CD4-positive, alpha-beta T cell (primary cell): Measurements from ENCODE around the gene LASP1. TPM values are rescaled to one million over a fixed set of nuclear protein-coding genes. Genes with fewer than 3 reads are reported as not detected.

ENCODE experiments used
- ATAC-seq: fragments of 200-7000 bp; cut with Tn5 transposase; one replicate; pipeline ENCODE4 v1.10.0; 2022; ENCODE audit warnings: mild to moderate bottlenecking; ENCODE audit not compliant: poor library complexity
- CTCF ChIA-PET: fragments of 350-600 bp; sonication (Branson Sonifier 250); formaldehyde crosslinking; loops from one replicate; lab custom pipeline; 2021; ENCODE audit warnings: antibody characterized with exemption, inconsistent platforms; lab: Charles Lee
- POLR2A ChIA-PET: fragments of 350-600 bp; sonication (Branson Sonifier 250); formaldehyde crosslinking; loops from one replicate; lab custom pipeline; 2021; ENCODE audit warnings: antibody characterized with exemption, inconsistent platforms; lab: Charles Lee
- DNase-seq, 14 experiments: peaks; one replicate each; pipeline ENCODE4 v3.0.0-alpha.2; 2013 to 2020; ENCODE audit warnings: mixed read lengths in 2 of 14
- H3K27ac ChIP-seq, 2 donors: one replicate each; pipeline versions ENCODE4 v1.5.1 to v1.7.0; 2013; ENCODE audit warnings: low read length in 2 of 2, low read depth in 1 of 2, mild to moderate bottlenecking in 1 of 2
- H3K27me3 ChIP-seq, 2 experiments: 1 replicate in 1 of 2; 2 replicates in 1 of 2; pipeline versions ENCODE4 v1.6.1 to v1.7.0; 2013; ENCODE audit warnings: low read length in 2 of 2, control low read depth in 1 of 2, mild to moderate bottlenecking in 1 of 2, moderate library complexity in 1 of 2; ENCODE audit not compliant: insufficient read depth in 2 of 2, control insufficient read depth in 1 of 2
- H3K36me3 ChIP-seq: one replicate; pipeline ENCODE4 v1.6.1; 2013; ENCODE audit warnings: low read length, control low read depth; ENCODE audit not compliant: insufficient read depth
- H3K4me1 ChIP-seq: one replicate; pipeline ENCODE4 v1.6.1; 2013; ENCODE audit warnings: low read length, control low read depth; ENCODE audit not compliant: insufficient read depth
- H3K4me3 ChIP-seq: one replicate; pipeline ENCODE4 v1.5.1; 2013; ENCODE audit warnings: mild to moderate bottlenecking, low read length, moderate library complexity
- H3K9me3 ChIP-seq, 2 experiments: 1 replicate in 1 of 2; 2 replicates in 1 of 2; pipeline versions ENCODE4 v1.6.1 to v1.7.0; 2013; ENCODE audit warnings: low read length in 2 of 2, mild to moderate bottlenecking in 2 of 2, control low read depth in 1 of 2, moderate library complexity in 1 of 2; ENCODE audit not compliant: control insufficient read depth in 1 of 2, insufficient read depth in 1 of 2
- H3K27ac Mint-ChIP-seq: one replicate; pipeline ENCODE4 v1.8.0; 2020; ENCODE audit warnings: mixed read lengths
- H3K27me3 Mint-ChIP-seq: one replicate; pipeline ENCODE4 v1.8.0; 2021; ENCODE audit warnings: mixed read lengths
- H3K36me3 Mint-ChIP-seq: one replicate; pipeline ENCODE4 v1.8.0; 2021; ENCODE audit warnings: low read depth, mixed read lengths
- H3K4me1 Mint-ChIP-seq: one replicate; pipeline ENCODE4 v1.8.0; 2021; ENCODE audit warnings: low read depth, mixed read lengths
- H3K4me3 Mint-ChIP-seq: one replicate; pipeline ENCODE4 v1.8.0; 2020; ENCODE audit warnings: mild to moderate bottlenecking, mixed read lengths
- H3K9me3 Mint-ChIP-seq: one replicate; pipeline ENCODE4 v1.8.0; 2020; ENCODE audit warnings: mixed read lengths
- CTCF ChIP-seq: fragments of 200-600 bp; IDR thresholded peaks from one replicate; pipeline ENCODE4 v1.8.0; 2022; ENCODE audit warnings: antibody characterized with exemption, mild to moderate bottlenecking
- intact Hi-C, 2 experiments: fragments of 100-400 bp; cut with DNase I in 1 of 2; cut with micrococcal nuclease in 1 of 2; formaldehyde crosslinking; loops; one replicate each; pipeline versions ENCODE4 v1.15.1 to v1.9.0; 2023 to 2025; cut with DNase I, micrococcal nuclease
- total RNA-seq, 174 experiments: library from RNA in 2 of 174; stranded (reverse) in 2 of 174; gene quantifications; one replicate each; pipeline ENCODE4 v1.2.3 and lab custom pipeline; 2021 to 2026

The LASP1 gene
- total RNA-seq, 2 experiments from 2014 or later, result 50.1 to 50.5 TPM

DNA sequence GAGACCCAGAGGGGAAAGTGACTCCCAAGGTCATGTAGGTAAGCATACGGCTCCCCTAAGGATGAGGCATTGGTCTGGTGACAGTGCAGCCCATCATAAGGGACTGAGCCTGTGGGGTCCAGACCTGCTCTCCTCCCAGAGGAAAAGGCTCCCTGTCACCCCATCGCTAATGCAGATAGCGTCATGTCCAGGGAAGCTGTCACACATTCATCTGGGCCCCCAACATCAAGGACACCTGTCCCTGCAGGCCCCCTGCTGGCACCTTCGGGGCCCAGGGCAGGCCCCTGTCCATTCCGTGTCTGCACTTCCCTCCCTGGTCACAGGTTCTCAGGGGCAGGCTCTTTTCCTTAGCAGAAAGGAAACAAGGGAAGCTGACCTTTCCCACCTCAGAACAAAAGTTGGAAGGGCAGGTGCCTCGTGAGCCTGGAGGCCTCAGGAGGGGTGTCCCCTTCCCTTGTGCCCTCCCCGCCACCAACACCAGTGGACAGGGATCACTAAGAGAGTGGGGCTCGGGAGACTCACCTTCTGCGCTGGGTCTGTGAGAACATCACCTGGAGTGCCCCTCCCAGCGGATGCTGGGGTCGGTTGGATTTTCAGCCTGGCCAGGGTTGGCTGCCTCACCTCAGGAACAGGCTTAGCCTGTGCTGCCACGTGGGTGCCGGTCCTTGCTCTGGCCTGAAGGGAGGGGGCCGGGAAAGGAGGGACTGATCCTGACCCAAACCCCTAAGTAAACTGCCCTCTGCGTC, 38.2 kb downstream of the LASP1 start:
- H3K36me3 ChIP-seq, result peaks cover 89% of the 10 kb centered on the region
- no peaks in the 10 kb centered on the region for H3K9me3 ChIP-seq
- intact Hi-C loops, result no loop called here
- Mint-ChIP-seq H3K4me1 (peaks cover 19% of the 10 kb centered on the region), H3K27ac (peak overlapping the region; percentile 54), H3K27me3 (no peaks in the 10 kb centered on the region), H3K9me3 (no peaks in the 10 kb centered on the region), H3K4me3 (no peak overlapping the region), H3K36me3 (peaks cover 73% of the 10 kb centered on the region)
- CTCF ChIA-PET, result interaction anchor here (1.6 kb wide), 1 partner anchor 75 kb away, joined by 3 read pairs; no protein-coding TSS in a partner anchor
- H3K27ac ChIP-seq, result no peak overlapping the region
- no peak for TF ChIP-seq CTCF
- POLR2A ChIA-PET, result no interaction called here
- H3K27me3 ChIP-seq, result no peaks in the 10 kb centered on the region
- no peak overlapping the region for H3K4me3 ChIP-seq
- DNase-seq (no peak), ATAC-seq (no peak)
- peaks cover 54% of the 10 kb centered on the region for H3K4me1 ChIP-seq

DNA sequence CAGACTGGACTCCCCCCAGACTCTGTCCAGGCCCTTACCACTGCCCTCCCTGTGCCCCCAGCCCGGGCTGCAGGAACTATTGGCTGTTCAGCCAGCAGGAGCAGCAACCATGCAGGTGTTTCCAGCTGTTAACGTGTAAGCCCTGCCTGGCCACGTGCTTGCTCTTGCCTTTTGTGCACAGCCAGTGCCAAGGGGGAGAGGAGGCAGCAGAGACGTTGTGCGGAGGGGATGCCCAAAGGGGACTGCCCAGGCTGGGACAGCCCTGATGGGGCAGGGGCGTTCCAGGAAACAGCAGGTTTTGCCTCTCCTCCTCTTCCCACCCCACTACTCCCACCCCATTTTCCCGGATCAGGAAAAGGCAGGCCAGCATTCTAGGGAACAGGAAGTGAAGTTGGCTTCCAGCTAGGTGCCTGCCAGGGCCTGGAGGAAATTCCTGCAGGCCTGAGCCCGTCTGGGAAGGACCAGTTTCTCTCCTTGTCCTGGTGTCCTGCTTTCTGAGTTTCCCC, 38.9 kb downstream of the LASP1 start:
- Mint-ChIP-seq H3K4me3 (no peak overlapping the region), H3K27me3 (no peaks in the 10 kb centered on the region), H3K9me3 (no peaks in the 10 kb centered on the region), H3K36me3 (peaks cover 71% of the 10 kb centered on the region), H3K27ac (no peak overlapping the region), H3K4me1 (peaks cover 13% of the 10 kb centered on the region)
- CTCF ChIA-PET, result no interaction called here
- Histone ChIP-seq H3K4me1 (peaks cover 57% of the 10 kb centered on the region), H3K36me3 (peaks cover 89% of the 10 kb centered on the region), H3K9me3 (no peaks in the 10 kb centered on the region), H3K27ac (no peak overlapping the region), H3K4me3 (no peak overlapping the region), H3K27me3 (no peaks in the 10 kb centered on the region)
- ATAC-seq (no peak), DNase-seq (peak in 1 of 14 experiments; percentile 35)
- POLR2A ChIA-PET, result no interaction called here
- intact Hi-C loops, result no loop called here
- TF ChIP-seq CTCF, result no peak

GRCh38 chr17:38910325-38910724, 40.5 kb downstream of the LASP1 start:
- TF ChIP-seq CTCF, result no peak
- H3K9me3 Mint-ChIP-seq, result no peaks in the 10 kb centered on the region
- no peak for ATAC-seq
- H3K27me3 Mint-ChIP-seq, result no peaks in the 10 kb centered on the region
- DNase-seq, result no peak
- H3K27ac ChIP-seq, result no peak overlapping the region
- no peak overlapping the region for H3K4me3 Mint-ChIP-seq
- H3K4me1 Mint-ChIP-seq, result peaks cover 12% of the 10 kb centered on the region
- H3K4me1 ChIP-seq, result peaks cover 65% of the 10 kb centered on the region
- POLR2A ChIA-PET, result no interaction called here
- CTCF ChIA-PET, result no interaction called here
- intact Hi-C loops, result loop anchor here in 1 of 2 experiments (5.0 kb wide), 1 partner anchor 38 kb away; the partner anchor contains the start of gene LASP1
- no peak overlapping the region for H3K4me3 ChIP-seq
- peaks cover 64% of the 10 kb centered on the region for H3K36me3 Mint-ChIP-seq
- peak overlapping the region; percentile 39 for H3K27ac Mint-ChIP-seq
- peaks cover 90% of the 10 kb centered on the region for H3K36me3 ChIP-seq
- H3K9me3 ChIP-seq, result no peaks in the 10 kb centered on the region
- no peaks in the 10 kb centered on the region for H3K27me3 ChIP-seq
